Fibroblast of lung (primary cell): ENCODE results near the gene HSPBAP1. TPM values are rescaled to one million over a fixed set of nuclear protein-coding genes. Genes with fewer than 3 reads are reported as not detected.
A peak's percentile ranks its signal among the peaks of the same experiment; 100 is the strongest.
"Not testable (repeated sequence)": the region's sequence is repeated elsewhere in the genome, so short reads cannot be mapped to it uniquely, and the experiment has no call there.

Source experiments
- DNase-seq, 2 donors: peaks; one replicate each; pipeline versions ENCODE4 v3.0.0 to v3.0.0-alpha.2; 2010; ENCODE audit warnings: low read depth in 2 of 2
- H2AFZ ChIP-seq: 2 replicates; pipeline ENCODE4 v1.5.1; 2012; ENCODE audit warnings: low read length, control low read depth, inconsistent platforms
- H3K27ac ChIP-seq: 2 replicates; pipeline ENCODE4 v1.5.1; 2011; ENCODE audit warnings: low read length, control low read depth; ENCODE audit not compliant: insufficient read depth
- H3K27me3 ChIP-seq: 2 replicates; pipeline ENCODE4 v1.5.1; 2011; ENCODE audit warnings: mild to moderate bottlenecking, low read length; ENCODE audit not compliant: control insufficient read depth, insufficient read depth
- H3K36me3 ChIP-seq: 2 replicates; pipeline ENCODE4 v1.5.1; 2011; ENCODE audit warnings: low read length; ENCODE audit not compliant: control insufficient read depth, insufficient read depth
- H3K4me1 ChIP-seq: 2 replicates; pipeline ENCODE4 v1.5.1; 2011; ENCODE audit warnings: low read length; ENCODE audit not compliant: control insufficient read depth, insufficient read depth; ENCODE audit errors: extremely low read depth
- H3K4me2 ChIP-seq: 2 replicates; pipeline ENCODE4 v1.5.1; 2011; ENCODE audit warnings: low read length, control low read depth; ENCODE audit not compliant: insufficient read depth; ENCODE audit errors: extremely low read depth
- H3K4me3 ChIP-seq, 4 experiments: fragments of 200-600 bp in 1 of 4; sonication (generic) in 1 of 4; replicated peaks in 1 of 4; 2 replicates each; pipeline ENCODE4 v1.5.1; 2011 to 2016; ENCODE audit warnings: low read length in 4 of 4, low read depth in 3 of 4, mild to moderate bottlenecking in 3 of 4, control low read depth in 2 of 4, inconsistent platforms in 1 of 4, mixed read lengths in 1 of 4; ENCODE audit not compliant: insufficient read depth in 1 of 4; ENCODE audit errors: control extremely low read depth in 1 of 4
- H3K79me2 ChIP-seq: 2 replicates; pipeline ENCODE4 v1.5.1; 2012; ENCODE audit warnings: mild to moderate bottlenecking, low read length, inconsistent platforms; ENCODE audit not compliant: control insufficient read depth, insufficient read depth
- H3K9ac ChIP-seq: 2 replicates; pipeline ENCODE4 v1.5.1; 2011; ENCODE audit warnings: mild to moderate bottlenecking, low read length, control low read depth; ENCODE audit not compliant: insufficient read depth
- H3K9me3 ChIP-seq: 2 replicates; pipeline ENCODE4 v1.5.1; 2012; ENCODE audit warnings: low read depth, low read length; ENCODE audit not compliant: control insufficient read depth, insufficient read depth
- H4K20me1 ChIP-seq: 2 replicates; pipeline ENCODE4 v1.5.1; 2011; ENCODE audit warnings: low read length; ENCODE audit not compliant: control insufficient read depth, insufficient read depth; ENCODE audit errors: extremely low read depth
- CTCF ChIP-seq, 2 donors: IDR thresholded peaks in 1 of 2; conservative IDR thresholded peaks in 1 of 2; 1 replicate in 1 of 2; 2 replicates in 1 of 2; pipeline ENCODE4 v1.5.1; 2011 to 2012; ENCODE audit warnings: low read length in 2 of 2, control low read depth in 1 of 2, inconsistent platforms in 1 of 2, low read depth in 1 of 2, mild to moderate bottlenecking in 1 of 2
- EZH2 ChIP-seq: IDR thresholded peaks from 2 replicates; pipeline ENCODE4 v1.5.1; 2012; ENCODE audit warnings: low read length, control low read depth, mild to moderate bottlenecking; ENCODE audit errors: missing control alignments
- polyA plus RNA-seq, 2 donors: library from polyadenylated mRNA; depleted of rRNA in 1 of 2; stranded (reverse) in 1 of 2; unstranded in 1 of 2; fragments of >200 nt; gene quantifications; 2 replicates each; pipeline ENCODE4 v1.2.1, GENCODE V29; 2011 to 2012; ENCODE audit warnings: missing spikeins in 1 of 2
- total RNA-seq: library from RNA; depleted of rRNA; stranded (reverse); fragments of >200 nt; gene quantifications from 2 replicates; pipeline ENCODE4 v1.2.1, GENCODE V29; 2014

Gene HSPBAP1
- total and polyA plus RNA-seq, 2 donors (not counting 1 experiment from before 2014, with no cell fraction given) = 5.2 to 12.4 TPM

DNA sequence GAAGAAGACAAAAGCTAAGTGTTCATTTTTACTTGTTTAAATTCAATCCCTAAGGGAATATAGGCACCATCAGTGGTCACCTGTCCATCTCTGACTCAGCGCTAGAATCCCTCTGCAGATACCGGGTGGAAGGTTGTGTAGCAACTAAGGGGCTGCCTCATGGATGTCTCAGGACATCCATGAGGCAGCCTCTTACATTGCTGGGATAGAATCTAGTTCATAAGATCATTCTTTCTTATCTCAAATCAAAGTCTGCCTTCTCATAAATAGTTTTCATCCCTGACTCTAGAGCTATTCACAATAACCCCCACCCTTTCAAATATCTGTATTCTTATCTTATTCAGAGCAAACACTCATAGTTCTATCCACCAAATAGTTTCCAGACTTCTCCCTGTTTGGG is 38.1 kb downstream of the HSPBAP1 start:
- Histone ChIP-seq H3K4me3 (no peak overlapping the region), H3K9me3 (no peaks in the 10 kb centered on the region), H2AFZ (no peak overlapping the region), H3K9ac (no peak overlapping the region), H3K36me3 (no peaks in the 10 kb centered on the region), H3K79me2 (no peaks in the 10 kb centered on the region), H4K20me1 (no peaks in the 10 kb centered on the region), H3K4me1 (no peaks in the 10 kb centered on the region), H3K27ac (no peak overlapping the region), H3K4me2 (no peak overlapping the region), H3K27me3 (no peaks in the 10 kb centered on the region)
- TF ChIP-seq CTCF (conservative IDR thresholded peaks at IDR 0.05 in 1 of 2, IDR thresholded peaks at IDR 0.05 in 1 of 2; ENCODE audit: low read depth in 1 of 2, low read length in 2 of 2) = no peak
- no peak for TF ChIP-seq EZH2
- DNase-seq = no peak

DNA sequence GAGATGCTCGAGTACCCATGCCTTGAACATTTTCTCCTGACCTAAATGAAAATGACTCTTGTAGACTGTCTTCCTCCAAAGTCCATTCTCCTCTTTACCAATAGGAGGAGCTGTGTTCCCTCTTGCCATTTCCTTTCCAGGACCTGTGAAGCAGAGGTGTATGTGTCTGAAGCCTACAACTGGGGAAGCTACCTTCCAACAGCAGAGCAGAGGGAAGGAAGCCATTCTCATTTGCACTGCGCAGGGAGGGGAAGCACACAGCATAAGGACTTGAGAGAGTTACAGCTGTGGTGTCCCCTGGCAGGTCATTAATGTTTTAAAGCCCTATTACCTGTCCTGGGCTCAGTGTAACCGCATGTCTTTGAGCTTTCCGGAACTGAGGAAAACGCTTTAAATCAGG is 38.7 kb downstream of the HSPBAP1 start:
- Histone ChIP-seq H3K27ac (no peak overlapping the region), H4K20me1 (no peaks in the 10 kb centered on the region), H3K4me1 (no peaks in the 10 kb centered on the region), H3K79me2 (no peaks in the 10 kb centered on the region), H3K4me2 (no peak overlapping the region), H3K9ac (no peak overlapping the region), H3K27me3 (no peaks in the 10 kb centered on the region), H3K9me3 (no peaks in the 10 kb centered on the region), H3K4me3 (no peak overlapping the region), H2AFZ (no peak overlapping the region), H3K36me3 (no peaks in the 10 kb centered on the region)
- TF ChIP-seq CTCF (conservative IDR thresholded peaks at IDR 0.05 in 1 of 2, IDR thresholded peaks at IDR 0.05 in 1 of 2; ENCODE audit: low read depth in 1 of 2, low read length in 2 of 2) (peak; percentile 73 to 85), EZH2 (no peak)
- peak; percentile 10 to 50 for DNase-seq

- H3K9me3 ChIP-seq = no peaks in the 10 kb centered on the region
- H3K79me2 ChIP-seq = no peaks in the 10 kb centered on the region
- H3K4me2 ChIP-seq = no peak overlapping the region
- no peaks in the 10 kb centered on the region for H4K20me1 ChIP-seq
- H2AFZ ChIP-seq = no peak overlapping the region
- H3K27me3 ChIP-seq = no peaks in the 10 kb centered on the region
- no peak for DNase-seq
- H3K9ac ChIP-seq = no peak overlapping the region
- H3K4me3 ChIP-seq = no peak overlapping the region
- no peaks in the 10 kb centered on the region for H3K4me1 ChIP-seq
- no peaks in the 10 kb centered on the region for H3K36me3 ChIP-seq
- no peak for TF ChIP-seq EZH2
- TF ChIP-seq CTCF (conservative IDR thresholded peaks at IDR 0.05 in 1 of 2, IDR thresholded peaks at IDR 0.05 in 1 of 2; ENCODE audit: low read depth in 1 of 2, low read length in 2 of 2) = no peak
- H3K27ac ChIP-seq = no peak overlapping the region
These were observed 45.3 kb downstream of the HSPBAP1 start for GRCh38 chr3:122748347-122748746.

DNA sequence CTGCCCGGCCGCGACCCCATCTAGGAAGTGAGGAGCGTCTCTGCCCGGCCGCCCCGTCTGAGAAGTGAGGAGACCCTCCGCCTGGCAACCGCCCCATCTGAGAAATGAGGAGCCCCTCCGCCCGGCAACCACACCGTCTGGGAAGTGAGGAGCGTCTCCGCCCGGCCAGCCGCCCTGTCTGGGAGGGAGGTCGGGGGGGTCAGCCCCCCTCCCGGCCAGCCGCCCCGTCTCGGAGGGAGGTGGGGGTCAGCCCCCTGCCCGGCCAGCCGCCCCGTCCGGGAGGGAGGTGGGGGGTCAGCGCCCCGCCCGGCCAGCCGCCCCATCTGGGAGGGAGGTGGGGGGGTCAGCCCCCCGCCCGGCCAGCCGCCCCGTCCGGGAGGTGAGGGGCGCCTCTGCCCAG is 46.3 kb downstream of the HSPBAP1 start:
- H4K20me1 ChIP-seq, H3K4me3 ChIP-seq, H3K4me1 ChIP-seq, DNase-seq, H3K36me3 ChIP-seq, H3K4me2 ChIP-seq, H3K27ac ChIP-seq, H3K9ac ChIP-seq, H3K79me2 ChIP-seq, H3K27me3 ChIP-seq, H2AFZ ChIP-seq, H3K9me3 ChIP-seq: not testable (repeated sequence)
